A673 (cell line): ENCODE measurements around the gene ARHGAP35. TPM values are rescaled to one million over a fixed set of nuclear protein-coding genes. Genes with fewer than 3 reads are reported as not detected.
A peak's percentile ranks its signal among the peaks of the same experiment; 100 is the strongest.

ENCODE experiments used
- BruUV-seq: library from RNA; stranded (reverse); fragments of 400-500 nt; replicated peaks from 2 replicates; lab custom pipeline; 2021; lab: Mats Ljungman, UMichigan
- CTCF ChIA-PET: fragments of 300-600 bp; sonication (Branson Sonifier 250); formaldehyde crosslinking; loops from one replicate; lab custom pipeline; 2022; ENCODE audit warnings: antibody characterized with exemption; lab: Charles Lee
- POLR2A ChIA-PET: fragments of 300-600 bp; sonication (Branson Sonifier 250); formaldehyde crosslinking; loops from one replicate; lab custom pipeline; 2022; ENCODE audit warnings: antibody characterized with exemption; ENCODE audit not compliant: low non-redundant PET; lab: Charles Lee
- DNase-seq: peaks from one replicate; pipeline ENCODE4 v3.0.0-alpha.2; 2015; ENCODE audit warnings: low spot score
- H3K27ac ChIP-seq: fragments of 200-600 bp; sonication (generic); 2 replicates; pipeline ENCODE4 v1.5.1; 2016; ENCODE audit warnings: mixed run types, low read depth, mild to moderate bottlenecking, mixed read lengths, antibody characterized with exemption, low read length; ENCODE audit not compliant: poor library complexity, severe bottlenecking
- H3K27me3 ChIP-seq: fragments of 200-600 bp; sonication (generic); replicated peaks from 2 replicates; pipeline ENCODE4 v1.6.1; 2017; ENCODE audit warnings: mixed run types, low read depth, mild to moderate bottlenecking, mixed read lengths, antibody characterized with exemption, low read length; ENCODE audit not compliant: insufficient read depth, poor library complexity
- H3K36me3 ChIP-seq: fragments of 200-600 bp; sonication (generic); 2 replicates; pipeline ENCODE4 v1.6.1; 2016; ENCODE audit warnings: mixed run types, mild to moderate bottlenecking, mixed read lengths, antibody characterized with exemption, low read length; ENCODE audit not compliant: insufficient read depth, poor library complexity, severe bottlenecking
- H3K4me1 ChIP-seq: fragments of 200-600 bp; sonication (generic); 2 replicates; pipeline ENCODE4 v1.6.1; 2017; ENCODE audit warnings: mixed run types, mild to moderate bottlenecking, mixed read lengths, antibody characterized with exemption, low read length; ENCODE audit not compliant: insufficient read depth, poor library complexity, severe bottlenecking
- H3K4me3 ChIP-seq: fragments of 200-600 bp; sonication (generic); 2 replicates; pipeline ENCODE4 v1.5.1; 2016; ENCODE audit warnings: low read depth, mixed run types, mild to moderate bottlenecking, mixed read lengths, low read length; ENCODE audit not compliant: poor library complexity, severe bottlenecking
- H3K9me3 ChIP-seq: fragments of 200-600 bp; sonication (generic); 2 replicates; pipeline ENCODE4 v1.6.1; 2016; ENCODE audit warnings: mixed run types, low read depth, mild to moderate bottlenecking, mixed read lengths, antibody characterized with exemption, low read length; ENCODE audit not compliant: poor library complexity, severe bottlenecking
- EZH2 ChIP-seq: fragments of 200-600 bp; sonication (generic); IDR thresholded peaks from 2 replicates; pipeline ENCODE4 v1.6.1; 2017; ENCODE audit warnings: borderline replicate concordance, low read depth, mild to moderate bottlenecking, mixed read lengths, antibody characterized with exemption, low read length; ENCODE audit not compliant: poor library complexity, severe bottlenecking
- intact Hi-C: fragments of 100-400 bp; cut with micrococcal nuclease; formaldehyde crosslinking; loops from one replicate; pipeline ENCODE4 v1.10.0; 2022; ENCODE audit not compliant: unreplicated experiment
- total RNA-seq: library from RNA; stranded (reverse); gene quantifications from 2 replicates; pipeline ENCODE4 v1.2.3, GENCODE V29; 2021
- TF ChIP-seq, protein P1 (sequence below): fragments of 300-800, 200-600 bp; sonication (generic); conservative IDR thresholded peaks from 2 replicates; pipeline ENCODE4 v1.5.1; 2017; ENCODE audit warnings: low read depth, mild to moderate bottlenecking, antibody characterized with exemption, low read length, moderate library complexity, mixed read lengths

Gene ARHGAP35
- total RNA-seq, 1 experiment from 2014 or later: 76.7 TPM

DNA sequence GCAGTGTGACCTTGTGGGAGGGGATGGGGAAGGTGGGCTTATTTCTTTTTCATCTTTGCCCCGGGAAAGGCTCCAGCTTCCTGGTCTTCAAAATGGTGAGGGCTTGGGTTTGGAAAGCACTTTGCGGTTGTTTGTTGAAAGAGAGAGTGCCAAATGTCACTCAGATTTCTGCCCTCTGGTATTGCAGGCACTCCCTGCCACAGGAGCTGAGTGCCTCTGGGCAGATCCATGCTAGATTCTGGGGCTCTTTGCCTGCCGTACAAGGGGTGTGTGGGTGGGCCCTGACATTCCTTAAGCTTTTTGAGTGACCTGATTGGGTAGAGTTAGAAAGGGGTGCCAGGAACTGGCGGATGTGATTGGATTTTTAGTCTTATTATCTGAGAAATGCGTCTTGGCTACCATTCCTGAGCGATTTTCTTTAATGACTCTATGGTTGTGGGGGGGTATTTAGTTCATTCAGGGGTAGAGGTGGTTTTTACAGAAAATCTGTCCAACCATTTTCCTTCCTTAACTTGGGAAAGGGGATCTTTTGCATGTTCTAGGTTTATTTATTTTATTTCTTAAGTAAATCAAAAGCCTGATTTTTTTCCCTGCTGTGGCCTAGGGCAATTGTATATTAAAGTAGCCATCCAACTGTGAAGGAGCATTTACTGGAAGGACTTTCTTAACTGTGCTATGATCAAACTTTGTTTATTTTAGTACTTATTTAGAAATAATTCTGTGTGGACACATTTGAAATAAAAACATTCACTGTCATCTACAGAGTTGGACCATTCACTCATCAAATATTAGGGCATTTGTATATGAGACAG is 3.2 kb downstream of the ARHGAP35 start:
- BruUV-seq: no TSS peak
- H3K4me3 ChIP-seq: peak overlapping the region; percentile 88
- intact Hi-C loops: no loop called here
- H3K36me3 ChIP-seq: peaks cover 3% of the 10 kb centered on the region
- H3K9me3 ChIP-seq: no peaks in the 10 kb centered on the region
- CTCF ChIA-PET: no interaction called here
- peak overlapping the region; percentile 100 for H3K27ac ChIP-seq
- H3K27me3 ChIP-seq: no peaks in the 10 kb centered on the region
- peak; percentile 76 for DNase-seq
- H3K4me1 ChIP-seq: peaks cover 35% of the 10 kb centered on the region
- POLR2A ChIA-PET: interaction anchor here (0.6 kb wide), 1 partner anchor 412 kb away, joined by 4 read pairs; no protein-coding TSS in a partner anchor
- TF ChIP-seq, protein P1, sequence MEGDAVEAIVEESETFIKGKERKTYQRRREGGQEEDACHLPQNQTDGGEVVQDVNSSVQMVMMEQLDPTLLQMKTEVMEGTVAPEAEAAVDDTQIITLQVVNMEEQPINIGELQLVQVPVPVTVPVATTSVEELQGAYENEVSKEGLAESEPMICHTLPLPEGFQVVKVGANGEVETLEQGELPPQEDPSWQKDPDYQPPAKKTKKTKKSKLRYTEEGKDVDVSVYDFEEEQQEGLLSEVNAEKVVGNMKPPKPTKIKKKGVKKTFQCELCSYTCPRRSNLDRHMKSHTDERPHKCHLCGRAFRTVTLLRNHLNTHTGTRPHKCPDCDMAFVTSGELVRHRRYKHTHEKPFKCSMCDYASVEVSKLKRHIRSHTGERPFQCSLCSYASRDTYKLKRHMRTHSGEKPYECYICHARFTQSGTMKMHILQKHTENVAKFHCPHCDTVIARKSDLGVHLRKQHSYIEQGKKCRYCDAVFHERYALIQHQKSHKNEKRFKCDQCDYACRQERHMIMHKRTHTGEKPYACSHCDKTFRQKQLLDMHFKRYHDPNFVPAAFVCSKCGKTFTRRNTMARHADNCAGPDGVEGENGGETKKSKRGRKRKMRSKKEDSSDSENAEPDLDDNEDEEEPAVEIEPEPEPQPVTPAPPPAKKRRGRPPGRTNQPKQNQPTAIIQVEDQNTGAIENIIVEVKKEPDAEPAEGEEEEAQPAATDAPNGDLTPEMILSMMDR: no peak
- TF ChIP-seq EZH2: no peak

GRCh38 chr19:46866407-46867136 is 5.8 kb downstream of the ARHGAP35 start:
- DNase-seq: no peak
- Histone ChIP-seq H3K36me3 (peaks cover 3% of the 10 kb centered on the region), H3K9me3 (no peaks in the 10 kb centered on the region), H3K4me1 (peaks cover 29% of the 10 kb centered on the region), H3K27me3 (no peaks in the 10 kb centered on the region), H3K27ac (peak overlapping the region; percentile 20), H3K4me3 (no peak overlapping the region)
- intact Hi-C loops: no loop called here
- POLR2A ChIA-PET: interaction anchor here (0.6 kb wide), 1 partner anchor 80 kb away, joined by 4 read pairs; no protein-coding TSS in a partner anchor
- no peak for TF ChIP-seq EZH2
- TF ChIP-seq, protein P1: no peak
- BruUV-seq: no TSS peak
- CTCF ChIA-PET: no interaction called here

DNA sequence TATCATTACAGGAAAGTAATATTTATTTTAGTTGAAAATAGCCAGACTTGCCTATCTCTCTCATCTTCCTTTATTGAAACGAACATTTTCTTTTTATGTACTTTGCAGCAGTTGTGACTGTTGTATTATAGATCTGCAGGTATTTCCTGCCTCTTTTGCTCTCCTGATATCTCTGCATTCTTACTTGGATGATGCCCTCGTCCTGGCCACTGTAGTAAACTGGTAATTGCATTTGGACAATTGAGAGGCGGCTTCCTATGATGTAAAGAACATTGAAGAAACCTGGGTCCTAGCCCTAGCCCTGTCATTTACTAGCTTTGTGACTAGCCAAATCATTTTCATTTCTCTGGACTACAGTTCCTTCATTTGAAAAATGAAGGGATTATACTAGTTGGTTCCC is 6.4 kb downstream of the ARHGAP35 start:
- Histone ChIP-seq H3K27ac (peak overlapping the region; percentile 20), H3K27me3 (no peaks in the 10 kb centered on the region), H3K4me3 (no peak overlapping the region), H3K9me3 (no peaks in the 10 kb centered on the region), H3K4me1 (peaks cover 29% of the 10 kb centered on the region), H3K36me3 (peaks cover 3% of the 10 kb centered on the region)
- no peak for DNase-seq
- no peak for TF ChIP-seq EZH2
- TF ChIP-seq, protein P1: no peak
- ChIA-PET POLR2A (no interaction called here), CTCF (no interaction called here)
- intact Hi-C loops: no loop called here
- BruUV-seq: no TSS peak
